Fibroblast of skin of back (primary cell): Measurements from ENCODE around the gene PADI3. TPM values are rescaled to one million over a fixed set of nuclear protein-coding genes. Genes with fewer than 3 reads are reported as not detected.

Experiments used
- DNase-seq: peaks from one replicate; pipeline ENCODE4 v3.0.0-alpha.2; 2013
- polyA plus RNA-seq, 2 experiments: library from polyadenylated mRNA; unstranded; fragments of 120-200 nt; gene quantifications; one replicate each; pipeline ENCODE4 v1.2.1, GENCODE V29; 2013; ENCODE audit not compliant: insufficient read length in 2 of 2

The PADI3 gene
- not detected for polyA plus RNA-seq (2013, experiment 1 of 2; ENCODE audit: insufficient read length)
- not detected for polyA plus RNA-seq (2013, experiment 2 of 2; ENCODE audit: insufficient read length)

- no peak for DNase-seq
Observed at GRCh38 chr1:17248781-17249180, at the start of gene PADI3. Gene PADI3, plus strand, starts transcription at chr1:17249098. Its CDS starts 40 bp downstream, at chr1:17249138.

- DNase-seq: no peak
Observed at GRCh38 chr1:17199267-17200044, 49.4 kb upstream of the PADI3 start.

GRCh38 chr1:17200246-17200645 lies 48.7 kb upstream of the PADI3 start:
- no peak for DNase-seq

- DNase-seq: peak; percentile 26
Observed at GRCh38 chr1:17200756-17201155, 48.1 kb upstream of the PADI3 start.

- DNase-seq: no peak
Observed at GRCh38 chr1:17201201-17202021, 47.5 kb upstream of the PADI3 start.

GRCh38 chr1:17204546-17205440 lies 44.1 kb upstream of the PADI3 start, which contains the start of gene PADI1:
Gene PADI1, plus strand, starts transcription at chr1:17205128. Its CDS starts 90 bp downstream, at chr1:17205218.
- DNase-seq: no peak

GRCh38 chr1:17205652-17206051 lies 43.2 kb upstream of the PADI3 start:
- no peak for DNase-seq

GRCh38 chr1:17206196-17206595 lies 42.7 kb upstream of the PADI3 start:
- no peak for DNase-seq

- no peak for DNase-seq
Observed at GRCh38 chr1:17207046-17207445, 41.9 kb upstream of the PADI3 start.

GRCh38 chr1:17207540-17207939 lies 41.4 kb upstream of the PADI3 start:
- no peak for DNase-seq

- DNase-seq: peak; percentile 87
Observed at GRCh38 chr1:17207966-17208418, 40.9 kb upstream of the PADI3 start.

- DNase-seq: no peak
Observed at GRCh38 chr1:17208546-17208945, 40.4 kb upstream of the PADI3 start.

GRCh38 chr1:17209430-17209829 lies 39.5 kb upstream of the PADI3 start:
- DNase-seq: peak; percentile 60

GRCh38 chr1:17210176-17210575 lies 38.7 kb upstream of the PADI3 start:
- peak; percentile 23 for DNase-seq

- DNase-seq: no peak
Observed at GRCh38 chr1:17211377-17211776, 37.5 kb upstream of the PADI3 start.

- DNase-seq: no peak
Observed at GRCh38 chr1:17212009-17212408, 36.9 kb upstream of the PADI3 start.

- peak; percentile 97 for DNase-seq
Observed at GRCh38 chr1:17212487-17213121, 36.3 kb upstream of the PADI3 start.

GRCh38 chr1:17213148-17213781 lies 35.6 kb upstream of the PADI3 start:
- no peak for DNase-seq

GRCh38 chr1:17213782-17214148 lies 35.1 kb upstream of the PADI3 start:
- no peak for DNase-seq

GRCh38 chr1:17214876-17215544 lies 33.9 kb upstream of the PADI3 start:
- DNase-seq: no peak

GRCh38 chr1:17215545-17215890 lies 33.4 kb upstream of the PADI3 start:
- DNase-seq: peak; percentile 64
